Heart left ventricle (tissue), 13 donors: ENCODE measurements around the gene SH2D4B.

Source experiments
- POLR2A ChIP-seq, 2 donors: fragments of 450-650 bp; IDR thresholded peaks; one replicate each; pipeline ENCODE4 v1.6.1; 2017; ENCODE audit warnings: antibody characterized with exemption in 2 of 2, mild to moderate bottlenecking in 2 of 2, moderate library complexity in 2 of 2
- TF ChIP-seq, protein P1 (sequence below), 12 donors: fragments of 200-600 bp; sonication (generic) in 4 of 12; IDR thresholded peaks; one replicate each; pipeline versions ENCODE4 v1.5.0 to v1.8.0; 2018 to 2022; ENCODE audit warnings: antibody characterized with exemption in 12 of 12, mild to moderate bottlenecking in 5 of 12
- donor health status: ischemic (EF 13 %, LVEDD 7.1; RV severe dilation, severe dysfunction).
- donor health status: DM: no; HTN: yes; CAD: no.
- donor health status: DM: no; HTN: no; CAD: no.
- donor health status: ischemic (EF 25% LVEDD 6.9; RV normal size, moderate dysfunction).
- donor health status: ischemic (EF 25% LVEDD 5.7; RV mildly dilated, moderate dysfunction).
- donor health status: ischemic (EF 35%, LVEDD 5.7; RV mildly dilated, moderate dysfunction).
- donor health status: nonischemic (EF 11% LVEDD 7.7; RV severe dilation, severe dysfunction).
- donor health status: DM: yes; HTN: yes; CAD: no.
- donor health status: PGD.
- donor health status: ischemic (EF 29% LVEDD 5.4; RV normal size, mild dysfunction).
- donor health status: nonischemic (EF 23%, LVEDD 6.1; RV moderate dilation, normal function).

DNA sequence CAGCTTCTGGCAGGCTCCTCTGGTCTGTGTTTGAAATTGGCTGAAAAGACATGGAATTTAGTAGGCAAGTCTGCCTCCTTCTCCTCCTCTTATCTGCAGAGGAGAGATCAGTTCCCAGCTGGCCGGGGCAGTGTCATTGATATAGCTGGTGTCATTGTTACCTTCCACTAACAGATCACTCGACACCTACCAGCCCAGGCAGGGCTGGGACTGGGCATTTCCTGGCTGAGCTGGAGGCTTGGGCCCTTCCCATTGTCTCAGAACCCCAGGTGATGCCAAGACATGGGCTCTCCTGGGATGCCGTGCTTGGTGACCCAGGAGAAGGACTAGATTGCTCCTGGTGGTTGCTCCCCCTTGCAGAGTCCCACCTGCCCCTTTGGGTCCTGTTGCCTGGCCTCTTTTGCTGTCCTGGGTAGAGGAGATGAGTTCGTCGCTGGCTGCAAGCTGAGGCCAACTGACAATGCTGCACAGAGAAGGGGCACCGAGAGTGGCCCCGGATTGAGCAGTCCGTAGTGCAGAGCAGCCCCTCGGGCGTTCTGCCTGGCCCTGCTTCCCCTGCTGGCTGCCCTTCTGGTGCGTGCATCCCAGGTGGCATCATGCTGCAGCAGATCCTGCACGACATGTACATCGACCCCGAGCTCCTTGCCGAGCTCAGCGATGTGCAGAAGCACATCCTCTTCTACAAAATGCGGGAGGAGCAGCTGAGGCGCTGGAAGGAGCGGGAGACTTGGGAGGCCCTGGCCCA lies at the start of gene SH2D4B:
- TF ChIP-seq, protein P1, sequence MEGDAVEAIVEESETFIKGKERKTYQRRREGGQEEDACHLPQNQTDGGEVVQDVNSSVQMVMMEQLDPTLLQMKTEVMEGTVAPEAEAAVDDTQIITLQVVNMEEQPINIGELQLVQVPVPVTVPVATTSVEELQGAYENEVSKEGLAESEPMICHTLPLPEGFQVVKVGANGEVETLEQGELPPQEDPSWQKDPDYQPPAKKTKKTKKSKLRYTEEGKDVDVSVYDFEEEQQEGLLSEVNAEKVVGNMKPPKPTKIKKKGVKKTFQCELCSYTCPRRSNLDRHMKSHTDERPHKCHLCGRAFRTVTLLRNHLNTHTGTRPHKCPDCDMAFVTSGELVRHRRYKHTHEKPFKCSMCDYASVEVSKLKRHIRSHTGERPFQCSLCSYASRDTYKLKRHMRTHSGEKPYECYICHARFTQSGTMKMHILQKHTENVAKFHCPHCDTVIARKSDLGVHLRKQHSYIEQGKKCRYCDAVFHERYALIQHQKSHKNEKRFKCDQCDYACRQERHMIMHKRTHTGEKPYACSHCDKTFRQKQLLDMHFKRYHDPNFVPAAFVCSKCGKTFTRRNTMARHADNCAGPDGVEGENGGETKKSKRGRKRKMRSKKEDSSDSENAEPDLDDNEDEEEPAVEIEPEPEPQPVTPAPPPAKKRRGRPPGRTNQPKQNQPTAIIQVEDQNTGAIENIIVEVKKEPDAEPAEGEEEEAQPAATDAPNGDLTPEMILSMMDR (IDR thresholded peaks at IDR 0.05), result no peak
- TF ChIP-seq POLR2A (IDR thresholded peaks at IDR 0.05), result no peak
